Vagina (tissue), 2 donors: ENCODE results near the gene PPP2R3C.

Experiments
- POLR2A ChIP-seq, 2 donors: fragments of 450-650 bp; IDR thresholded peaks; one replicate each; pipeline ENCODE4 v1.6.1; 2017; ENCODE audit warnings: antibody characterized with exemption in 2 of 2, mild to moderate bottlenecking in 2 of 2, moderate library complexity in 2 of 2
- POLR2AphosphoS5 ChIP-seq, 2 donors: sonication (generic); formaldehyde crosslinking; IDR thresholded peaks; one replicate each; pipeline ENCODE4 v1.9.0; 2017; ENCODE audit warnings: antibody characterized with exemption in 2 of 2, mild to moderate bottlenecking in 2 of 2, low read depth in 1 of 2; ENCODE audit not compliant: insufficient read depth in 1 of 2
- TF ChIP-seq, protein P1 (sequence below), 3 experiments: fragments of 450-650 bp in 2 of 3; fragments of 200-600 bp in 1 of 3; sonication (generic) in 1 of 3; IDR thresholded peaks; one replicate each; pipeline ENCODE4 v1.5.1; 2017 to 2019; ENCODE audit warnings: antibody characterized with exemption in 3 of 3, mild to moderate bottlenecking in 2 of 3, moderate library complexity in 2 of 3

DNA sequence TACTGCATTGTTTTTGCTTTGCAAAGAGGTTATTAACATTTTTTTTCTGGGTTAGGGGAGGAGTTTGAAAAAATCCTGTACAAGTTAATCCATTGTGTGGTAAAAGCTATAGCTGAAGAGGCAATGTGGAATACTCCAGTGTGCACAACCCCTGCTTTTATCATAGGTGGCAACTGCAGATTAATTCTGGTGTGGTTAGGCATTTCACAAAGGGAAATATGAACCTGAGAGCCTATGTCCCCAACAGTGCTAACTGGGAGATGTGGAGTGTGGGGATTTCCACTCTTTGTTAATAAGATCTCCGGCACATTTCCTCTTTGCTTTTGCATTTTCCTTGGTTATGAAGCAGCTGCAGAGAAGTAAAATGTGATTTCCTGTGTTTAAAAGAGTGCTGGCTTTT, 34.2 kb upstream of the PPP2R3C start:
- TF ChIP-seq POLR2AphosphoS5 (IDR thresholded peaks at IDR 0.05; ENCODE audit: insufficient read depth in 1 of 2, low read depth in 1 of 2) (no peak), POLR2A (IDR thresholded peaks at IDR 0.05) (no peak)
- TF ChIP-seq, protein P1, sequence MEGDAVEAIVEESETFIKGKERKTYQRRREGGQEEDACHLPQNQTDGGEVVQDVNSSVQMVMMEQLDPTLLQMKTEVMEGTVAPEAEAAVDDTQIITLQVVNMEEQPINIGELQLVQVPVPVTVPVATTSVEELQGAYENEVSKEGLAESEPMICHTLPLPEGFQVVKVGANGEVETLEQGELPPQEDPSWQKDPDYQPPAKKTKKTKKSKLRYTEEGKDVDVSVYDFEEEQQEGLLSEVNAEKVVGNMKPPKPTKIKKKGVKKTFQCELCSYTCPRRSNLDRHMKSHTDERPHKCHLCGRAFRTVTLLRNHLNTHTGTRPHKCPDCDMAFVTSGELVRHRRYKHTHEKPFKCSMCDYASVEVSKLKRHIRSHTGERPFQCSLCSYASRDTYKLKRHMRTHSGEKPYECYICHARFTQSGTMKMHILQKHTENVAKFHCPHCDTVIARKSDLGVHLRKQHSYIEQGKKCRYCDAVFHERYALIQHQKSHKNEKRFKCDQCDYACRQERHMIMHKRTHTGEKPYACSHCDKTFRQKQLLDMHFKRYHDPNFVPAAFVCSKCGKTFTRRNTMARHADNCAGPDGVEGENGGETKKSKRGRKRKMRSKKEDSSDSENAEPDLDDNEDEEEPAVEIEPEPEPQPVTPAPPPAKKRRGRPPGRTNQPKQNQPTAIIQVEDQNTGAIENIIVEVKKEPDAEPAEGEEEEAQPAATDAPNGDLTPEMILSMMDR (IDR thresholded peaks at IDR 0.05), result no peak
